Panc1 (cell line): ENCODE results near the gene RPL35. TPM values are rescaled to one million over a fixed set of nuclear protein-coding genes. Genes with fewer than 3 reads are reported as not detected.

Experiments used
- ATAC-seq: fragments of 200-7000 bp; cut with Tn5 transposase; 2 replicates; pipeline ENCODE4 v1.9.1; 2020; ENCODE audit warnings: mild to moderate bottlenecking, moderate library complexity
- BruUV-seq: library from RNA; stranded (reverse); fragments of 400-500 nt; replicated peaks from 2 replicates; lab custom pipeline; 2021; lab: Mats Ljungman, UMichigan
- CTCF ChIA-PET: fragments of 300-600 bp; sonication (Branson Sonifier 250); formaldehyde crosslinking; loops from one replicate; lab custom pipeline; 2022; ENCODE audit warnings: antibody characterized with exemption; lab: Charles Lee
- POLR2A ChIA-PET: fragments of 300-600 bp; sonication (Branson Sonifier 250); formaldehyde crosslinking; loops from one replicate; lab custom pipeline; 2022; ENCODE audit warnings: antibody characterized with exemption; lab: Charles Lee
- DNase-seq: peaks from one replicate; pipeline ENCODE4 v3.0.0-alpha.2; 2010; ENCODE audit warnings: low read depth, low spot score
- H3K27ac ChIP-seq: 2 replicates; pipeline ENCODE4 v1.5.1; 2011; ENCODE audit warnings: mild to moderate bottlenecking, low read length, inconsistent platforms
- H3K27me3 ChIP-seq: fragments of 200-500 bp; sonication (Bioruptor generic); 2 replicates; pipeline ENCODE4 v1.6.0; 2014; ENCODE audit warnings: low read length, inconsistent platforms; ENCODE audit not compliant: control insufficient read depth, insufficient read depth
- H3K36me3 ChIP-seq: fragments of 200-500 bp; sonication (Bioruptor generic); 2 replicates; pipeline ENCODE4 v1.5.1; 2014; ENCODE audit warnings: inconsistent platforms, mild to moderate bottlenecking, low read length, moderate library complexity; ENCODE audit not compliant: control insufficient read depth, insufficient read depth
- H3K4me1 ChIP-seq: 2 replicates; pipeline ENCODE4 v1.5.1; 2011; ENCODE audit warnings: inconsistent platforms, mild to moderate bottlenecking, low read length, moderate library complexity; ENCODE audit not compliant: control insufficient read depth, insufficient read depth
- H3K4me3 ChIP-seq, 2 experiments: 2 replicates each; pipeline ENCODE4 v1.5.1; 2011 to 2012; ENCODE audit warnings: low read depth in 2 of 2, low read length in 2 of 2, mild to moderate bottlenecking in 2 of 2, inconsistent platforms in 1 of 2, moderate library complexity in 1 of 2
- H3K9me3 ChIP-seq: fragments of 200-500 bp; sonication (Bioruptor generic); 2 replicates; pipeline ENCODE4 v1.5.1; 2014; ENCODE audit warnings: low read depth, mild to moderate bottlenecking, inconsistent platforms, low read length, moderate library complexity; ENCODE audit not compliant: control insufficient read depth, insufficient read depth
- POLR2AphosphoS5 ChIP-seq: IDR thresholded peaks from 2 replicates; pipeline ENCODE4 v1.6.1; 2012; ENCODE audit warnings: mild to moderate bottlenecking, low read depth, low read length, moderate library complexity
- SIN3A ChIP-seq: IDR thresholded peaks from 2 replicates; pipeline ENCODE4 v1.6.1; 2012; ENCODE audit warnings: low read depth, mild to moderate bottlenecking, low read length, moderate library complexity, borderline replicate concordance; ENCODE audit not compliant: insufficient read depth
- TCF7L2 ChIP-seq: IDR thresholded peaks from 2 replicates; pipeline ENCODE4 v1.6.1; 2011; ENCODE audit warnings: mild to moderate bottlenecking, low read depth, low read length, inconsistent platforms
- in situ Hi-C: cut with HindIII; loops from 2 replicates; pipeline ENCODE4 v1.10.0; 2016; ENCODE audit warnings: low sequenced_read_pairs, low pct_unique_long_range_greater_than_20kb
- intact Hi-C: fragments of 100-400 bp; cut with micrococcal nuclease; formaldehyde crosslinking; loops from one replicate; pipeline ENCODE4 v1.10.0; 2022; ENCODE audit not compliant: unreplicated experiment
- total RNA-seq: library from RNA; stranded (reverse); gene quantifications from one replicate; pipeline ENCODE4 v1.2.1, GENCODE V29; 2021; ENCODE audit not compliant: unreplicated experiment
- TF ChIP-seq, protein P1 (sequence below): fragments of 450-650 bp; IDR thresholded peaks from 2 replicates; pipeline ENCODE4 v1.5.1; 2017; ENCODE audit warnings: mild to moderate bottlenecking
- TF ChIP-seq, protein P2 (sequence below), 2 experiments: IDR thresholded peaks; 2 replicates each; pipeline ENCODE4 v1.6.1; 2011 to 2012; ENCODE audit warnings: low read depth in 2 of 2, control low read depth in 1 of 2, low read length in 1 of 2, mild to moderate bottlenecking in 1 of 2, moderate library complexity in 1 of 2; ENCODE audit not compliant: insufficient read depth in 1 of 2

The RPL35 gene
- total RNA-seq, 1 experiment from 2014 or later = 758 TPM

DNA sequence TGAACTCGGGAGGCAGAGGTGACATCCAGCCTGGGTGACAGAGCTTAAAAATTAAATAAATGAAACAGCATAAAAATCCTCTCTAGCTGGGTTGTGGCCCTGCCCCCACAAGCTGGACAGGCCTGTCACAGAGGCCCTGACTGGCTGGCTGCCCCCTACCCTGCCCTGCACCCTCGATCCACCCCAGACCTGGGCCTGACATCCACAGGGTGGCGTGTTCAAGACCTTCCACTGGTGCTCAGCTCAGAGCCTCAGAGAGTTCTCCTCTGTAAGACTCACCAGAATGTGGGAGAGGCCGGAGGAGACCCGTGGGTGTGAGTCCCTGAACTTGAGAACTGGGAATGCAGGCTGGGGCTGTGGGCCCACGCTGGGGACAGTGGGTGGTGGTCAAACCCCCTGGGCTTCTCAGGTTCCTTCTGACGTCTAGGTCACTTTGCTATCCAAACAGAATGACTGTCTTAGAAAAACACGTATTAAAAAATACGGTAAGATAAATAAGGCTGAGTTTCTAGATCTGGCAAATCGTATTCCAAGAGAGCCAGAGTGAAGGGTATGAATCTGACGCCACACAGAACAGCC lies 18.2 kb downstream of the RPL35 start:
- Histone ChIP-seq H3K4me1 (no peaks in the 10 kb centered on the region), H3K9me3 (no peaks in the 10 kb centered on the region), H3K4me3 (no peak overlapping the region), H3K27ac (no peak overlapping the region), H3K27me3 (no peaks in the 10 kb centered on the region), H3K36me3 (no peaks in the 10 kb centered on the region)
- no TSS peak for BruUV-seq
- in situ Hi-C loops = no loop called here
- TF ChIP-seq POLR2AphosphoS5 (no peak), TCF7L2 (no peak), SIN3A (no peak)
- TF ChIP-seq, protein P1, sequence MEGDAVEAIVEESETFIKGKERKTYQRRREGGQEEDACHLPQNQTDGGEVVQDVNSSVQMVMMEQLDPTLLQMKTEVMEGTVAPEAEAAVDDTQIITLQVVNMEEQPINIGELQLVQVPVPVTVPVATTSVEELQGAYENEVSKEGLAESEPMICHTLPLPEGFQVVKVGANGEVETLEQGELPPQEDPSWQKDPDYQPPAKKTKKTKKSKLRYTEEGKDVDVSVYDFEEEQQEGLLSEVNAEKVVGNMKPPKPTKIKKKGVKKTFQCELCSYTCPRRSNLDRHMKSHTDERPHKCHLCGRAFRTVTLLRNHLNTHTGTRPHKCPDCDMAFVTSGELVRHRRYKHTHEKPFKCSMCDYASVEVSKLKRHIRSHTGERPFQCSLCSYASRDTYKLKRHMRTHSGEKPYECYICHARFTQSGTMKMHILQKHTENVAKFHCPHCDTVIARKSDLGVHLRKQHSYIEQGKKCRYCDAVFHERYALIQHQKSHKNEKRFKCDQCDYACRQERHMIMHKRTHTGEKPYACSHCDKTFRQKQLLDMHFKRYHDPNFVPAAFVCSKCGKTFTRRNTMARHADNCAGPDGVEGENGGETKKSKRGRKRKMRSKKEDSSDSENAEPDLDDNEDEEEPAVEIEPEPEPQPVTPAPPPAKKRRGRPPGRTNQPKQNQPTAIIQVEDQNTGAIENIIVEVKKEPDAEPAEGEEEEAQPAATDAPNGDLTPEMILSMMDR = no peak
- TF ChIP-seq, protein P2, sequence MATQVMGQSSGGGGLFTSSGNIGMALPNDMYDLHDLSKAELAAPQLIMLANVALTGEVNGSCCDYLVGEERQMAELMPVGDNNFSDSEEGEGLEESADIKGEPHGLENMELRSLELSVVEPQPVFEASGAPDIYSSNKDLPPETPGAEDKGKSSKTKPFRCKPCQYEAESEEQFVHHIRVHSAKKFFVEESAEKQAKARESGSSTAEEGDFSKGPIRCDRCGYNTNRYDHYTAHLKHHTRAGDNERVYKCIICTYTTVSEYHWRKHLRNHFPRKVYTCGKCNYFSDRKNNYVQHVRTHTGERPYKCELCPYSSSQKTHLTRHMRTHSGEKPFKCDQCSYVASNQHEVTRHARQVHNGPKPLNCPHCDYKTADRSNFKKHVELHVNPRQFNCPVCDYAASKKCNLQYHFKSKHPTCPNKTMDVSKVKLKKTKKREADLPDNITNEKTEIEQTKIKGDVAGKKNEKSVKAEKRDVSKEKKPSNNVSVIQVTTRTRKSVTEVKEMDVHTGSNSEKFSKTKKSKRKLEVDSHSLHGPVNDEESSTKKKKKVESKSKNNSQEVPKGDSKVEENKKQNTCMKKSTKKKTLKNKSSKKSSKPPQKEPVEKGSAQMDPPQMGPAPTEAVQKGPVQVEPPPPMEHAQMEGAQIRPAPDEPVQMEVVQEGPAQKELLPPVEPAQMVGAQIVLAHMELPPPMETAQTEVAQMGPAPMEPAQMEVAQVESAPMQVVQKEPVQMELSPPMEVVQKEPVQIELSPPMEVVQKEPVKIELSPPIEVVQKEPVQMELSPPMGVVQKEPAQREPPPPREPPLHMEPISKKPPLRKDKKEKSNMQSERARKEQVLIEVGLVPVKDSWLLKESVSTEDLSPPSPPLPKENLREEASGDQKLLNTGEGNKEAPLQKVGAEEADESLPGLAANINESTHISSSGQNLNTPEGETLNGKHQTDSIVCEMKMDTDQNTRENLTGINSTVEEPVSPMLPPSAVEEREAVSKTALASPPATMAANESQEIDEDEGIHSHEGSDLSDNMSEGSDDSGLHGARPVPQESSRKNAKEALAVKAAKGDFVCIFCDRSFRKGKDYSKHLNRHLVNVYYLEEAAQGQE (IDR thresholded peaks at IDR 0.05; ENCODE audit: insufficient read depth in 1 of 2, low read depth in 2 of 2, low read length in 1 of 2) = no peak
- intact Hi-C loops = no loop called here
- no peak for ATAC-seq
- CTCF ChIA-PET = interaction anchor here (1.3 kb wide), 1 partner anchor 9 kb away, joined by 4 read pairs; no protein-coding TSS in a partner anchor
- POLR2A ChIA-PET = interaction anchor here (0.6 kb wide), 1 partner anchor 48 kb away, joined by 3 read pairs; no protein-coding TSS in a partner anchor
- DNase-seq = no peak

DNA sequence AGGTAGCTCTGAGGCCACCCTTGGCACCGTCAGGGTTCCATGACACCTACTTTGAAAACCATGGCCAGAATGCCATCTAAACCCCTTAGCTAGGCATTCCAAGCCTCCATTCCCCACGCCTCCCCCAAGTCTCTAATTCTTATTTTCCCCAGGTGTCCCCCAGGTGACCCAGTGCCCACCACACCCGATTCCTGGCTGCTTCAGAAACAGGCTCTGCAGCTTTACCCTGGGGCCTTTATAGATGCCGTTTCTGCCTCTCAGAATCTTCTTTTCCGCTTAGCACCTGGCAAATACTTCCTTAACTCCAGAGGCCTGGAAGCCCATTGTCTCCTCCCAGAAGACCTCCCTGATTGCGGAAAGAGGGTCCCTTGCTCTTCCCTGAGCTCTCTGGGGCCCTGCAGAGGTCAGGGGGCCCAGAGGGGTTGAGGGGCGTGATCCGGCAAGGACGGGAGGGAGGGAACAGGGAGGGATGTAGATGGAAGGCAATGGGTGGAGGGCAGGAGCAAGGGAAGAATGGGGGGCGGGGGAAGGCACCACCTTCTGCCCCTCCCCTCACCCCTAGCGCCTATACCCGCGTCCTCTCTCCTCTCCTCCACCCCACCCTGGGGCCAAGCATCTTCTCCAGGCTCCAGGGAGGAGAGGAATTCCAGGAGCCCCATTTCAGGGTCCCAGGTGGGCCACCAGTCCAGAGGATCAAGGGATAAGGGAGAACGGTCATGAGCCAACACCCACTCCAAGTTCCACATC lies 20.5 kb downstream of the RPL35 start:
- in situ Hi-C loops = no loop called here
- ATAC-seq = no peak
- TF ChIP-seq SIN3A (no peak), TCF7L2 (no peak), POLR2AphosphoS5 (no peak)
- TF ChIP-seq, protein P2 (IDR thresholded peaks at IDR 0.05; ENCODE audit: insufficient read depth in 1 of 2, low read depth in 2 of 2, low read length in 1 of 2) = no peak
- TF ChIP-seq, protein P1 = no peak
- intact Hi-C loops = no loop called here
- DNase-seq = no peak
- Histone ChIP-seq H3K4me1 (no peaks in the 10 kb centered on the region), H3K4me3 (no peak overlapping the region), H3K36me3 (no peaks in the 10 kb centered on the region), H3K27me3 (no peaks in the 10 kb centered on the region), H3K9me3 (no peaks in the 10 kb centered on the region), H3K27ac (no peak overlapping the region)
- POLR2A ChIA-PET = no interaction called here
- CTCF ChIA-PET = interaction anchor here (0.7 to 1.8 kb wide), 5 partner anchors 7 to 64 kb away, joined by 3 to 9 read pairs (median 7); partner anchors contain the start of genes OLFML2A and WDR38
- no TSS peak for BruUV-seq
